ENCODE results near the gene FAM170B. TPM values are rescaled to one million over a fixed set of nuclear protein-coding genes. Genes with fewer than 3 reads are reported as not detected.

The FAM170B gene
- total RNA-seq, 1 donor from 2014 or later: not detected

GRCh38 chr10:49153115-49153514 lies 19.3 kb upstream of the FAM170B start:
- Histone ChIP-seq H3K27ac (ENCODE audit: low read depth, low read length) (no peak overlapping the region), H3K4me3 (ENCODE audit: low read length in 3 of 3) (no peak overlapping the region), H3K9ac (ENCODE audit: low read depth in 1 of 3, low read length in 3 of 3) (no peak overlapping the region), H3K4me1 (ENCODE audit: control insufficient read depth in 3 of 3, insufficient read depth in 3 of 3, low read length in 3 of 3) (peaks cover 3 to 6% (median 6%) of the 10 kb centered on the region in 3 donors), H3K9me3 (ENCODE audit: control insufficient read depth in 3 of 3, low read length in 3 of 3) (peaks cover 0 to 2% (median 0%) of the 10 kb centered on the region in 3 donors), H3K27me3 (ENCODE audit: control insufficient read depth in 3 of 3, insufficient read depth in 3 of 3, low read length in 3 of 3) (no peaks in the 10 kb centered on the region), H3K36me3 (ENCODE audit: control insufficient read depth in 3 of 3, insufficient read depth in 3 of 3, low read length in 3 of 3) (peaks cover 0 to 5% (median 0%) of the 10 kb centered on the region in 3 donors)

- peaks cover 0 to 5% (median 0%) of the 10 kb centered on the region in 3 donors for H3K36me3 ChIP-seq (ENCODE audit: control insufficient read depth in 3 of 3, insufficient read depth in 3 of 3, low read length in 3 of 3)
- peaks cover 0 to 2% (median 0%) of the 10 kb centered on the region in 3 donors for H3K9me3 ChIP-seq (ENCODE audit: control insufficient read depth in 3 of 3, low read length in 3 of 3)
- H3K9ac ChIP-seq (ENCODE audit: low read depth in 1 of 3, low read length in 3 of 3): no peak overlapping the region
- H3K4me3 ChIP-seq (ENCODE audit: low read length in 3 of 3): no peak overlapping the region
- no peak overlapping the region for H3K27ac ChIP-seq (ENCODE audit: low read depth, low read length)
- H3K27me3 ChIP-seq (ENCODE audit: control insufficient read depth in 3 of 3, insufficient read depth in 3 of 3, low read length in 3 of 3): no peaks in the 10 kb centered on the region
- peaks cover 3 to 6% (median 6%) of the 10 kb centered on the region in 3 donors for H3K4me1 ChIP-seq (ENCODE audit: control insufficient read depth in 3 of 3, insufficient read depth in 3 of 3, low read length in 3 of 3)
Measured at GRCh38 chr10:49152663-49153062, 18.8 kb upstream of the FAM170B start.

DNA sequence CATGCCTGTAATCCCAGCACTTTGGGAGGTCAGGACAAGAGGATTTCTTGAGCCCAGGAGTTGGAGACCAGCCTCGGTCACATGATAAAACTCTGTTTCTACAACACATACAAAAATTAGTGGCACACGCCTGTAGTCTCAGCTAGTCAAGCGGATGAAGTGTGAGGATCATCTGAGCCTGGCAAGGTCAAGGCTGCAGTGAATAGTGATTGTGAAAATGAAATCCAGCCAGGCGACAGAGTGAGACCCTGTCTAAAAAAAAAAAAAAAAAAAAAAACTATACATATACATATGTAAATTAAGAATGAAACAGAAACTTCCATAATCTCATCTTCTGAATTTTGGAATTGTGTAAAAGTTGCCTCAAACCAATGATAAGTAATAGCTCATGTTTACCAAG lies 18.2 kb upstream of the FAM170B start:
- peaks cover 3 to 6% (median 6%) of the 10 kb centered on the region in 3 donors for H3K4me1 ChIP-seq (ENCODE audit: control insufficient read depth in 3 of 3, insufficient read depth in 3 of 3, low read length in 3 of 3)
- H3K36me3 ChIP-seq (ENCODE audit: control insufficient read depth in 3 of 3, insufficient read depth in 3 of 3, low read length in 3 of 3): peaks cover 0 to under 1% (median 0%) of the 10 kb centered on the region in 3 donors
- H3K27me3 ChIP-seq (ENCODE audit: control insufficient read depth in 3 of 3, insufficient read depth in 3 of 3, low read length in 3 of 3): no peaks in the 10 kb centered on the region
- H3K4me3 ChIP-seq (ENCODE audit: low read length in 3 of 3): no peak overlapping the region
- no peak overlapping the region for H3K9ac ChIP-seq (ENCODE audit: low read depth in 1 of 3, low read length in 3 of 3)
- no peak overlapping the region for H3K27ac ChIP-seq (ENCODE audit: low read depth, low read length)
- H3K9me3 ChIP-seq (ENCODE audit: control insufficient read depth in 3 of 3, low read length in 3 of 3): peaks cover 0 to 3% (median 2%) of the 10 kb centered on the region in 3 donors

- Histone ChIP-seq H3K4me3 (ENCODE audit: low read length in 3 of 3) (no peak overlapping the region), H3K9ac (ENCODE audit: low read depth in 1 of 3, low read length in 3 of 3) (no peak overlapping the region), H3K9me3 (ENCODE audit: control insufficient read depth in 3 of 3, low read length in 3 of 3) (peaks cover 0 to 3% (median 2%) of the 10 kb centered on the region in 3 donors), H3K4me1 (ENCODE audit: control insufficient read depth in 3 of 3, insufficient read depth in 3 of 3, low read length in 3 of 3) (peaks cover 3 to 6% (median 6%) of the 10 kb centered on the region in 3 donors), H3K36me3 (ENCODE audit: control insufficient read depth in 3 of 3, insufficient read depth in 3 of 3, low read length in 3 of 3) (no peaks in the 10 kb centered on the region), H3K27me3 (ENCODE audit: control insufficient read depth in 3 of 3, insufficient read depth in 3 of 3, low read length in 3 of 3) (no peaks in the 10 kb centered on the region), H3K27ac (ENCODE audit: low read depth, low read length) (no peak overlapping the region)
Measured at GRCh38 chr10:49151481-49151880, 17.7 kb upstream of the FAM170B start.

GRCh38 chr10:49151025-49151445 lies 17.2 kb upstream of the FAM170B start:
- H3K27me3 ChIP-seq (ENCODE audit: control insufficient read depth in 3 of 3, insufficient read depth in 3 of 3, low read length in 3 of 3): no peaks in the 10 kb centered on the region
- no peaks in the 10 kb centered on the region for H3K36me3 ChIP-seq (ENCODE audit: control insufficient read depth in 3 of 3, insufficient read depth in 3 of 3, low read length in 3 of 3)
- H3K4me3 ChIP-seq (ENCODE audit: low read length in 3 of 3): no peak overlapping the region
- no peak overlapping the region for H3K27ac ChIP-seq (ENCODE audit: low read depth, low read length)
- no peak overlapping the region for H3K9ac ChIP-seq (ENCODE audit: low read depth in 1 of 3, low read length in 3 of 3)
- H3K9me3 ChIP-seq (ENCODE audit: control insufficient read depth in 3 of 3, low read length in 3 of 3): peaks cover 0 to 3% (median 2%) of the 10 kb centered on the region in 3 donors
- H3K4me1 ChIP-seq (ENCODE audit: control insufficient read depth in 3 of 3, insufficient read depth in 3 of 3, low read length in 3 of 3): peaks cover 3 to 6% (median 6%) of the 10 kb centered on the region in 3 donors

GRCh38 chr10:49150426-49150825 lies 16.6 kb upstream of the FAM170B start:
- Histone ChIP-seq H3K36me3 (ENCODE audit: control insufficient read depth in 3 of 3, insufficient read depth in 3 of 3, low read length in 3 of 3) (no peaks in the 10 kb centered on the region), H3K9ac (ENCODE audit: low read depth in 1 of 3, low read length in 3 of 3) (no peak overlapping the region), H3K4me1 (ENCODE audit: control insufficient read depth in 3 of 3, insufficient read depth in 3 of 3, low read length in 3 of 3) (peaks cover 3 to 6% (median 6%) of the 10 kb centered on the region in 3 donors), H3K4me3 (ENCODE audit: low read length in 3 of 3) (no peak overlapping the region), H3K27ac (ENCODE audit: low read depth, low read length) (no peak overlapping the region), H3K27me3 (ENCODE audit: control insufficient read depth in 3 of 3, insufficient read depth in 3 of 3, low read length in 3 of 3) (no peaks in the 10 kb centered on the region), H3K9me3 (ENCODE audit: control insufficient read depth in 3 of 3, low read length in 3 of 3) (peaks cover 0 to 3% (median 2%) of the 10 kb centered on the region in 3 donors)

- Histone ChIP-seq H3K27ac (ENCODE audit: low read depth, low read length) (no peak overlapping the region), H3K27me3 (ENCODE audit: control insufficient read depth in 3 of 3, insufficient read depth in 3 of 3, low read length in 3 of 3) (no peaks in the 10 kb centered on the region), H3K36me3 (ENCODE audit: control insufficient read depth in 3 of 3, insufficient read depth in 3 of 3, low read length in 3 of 3) (no peaks in the 10 kb centered on the region), H3K4me1 (ENCODE audit: control insufficient read depth in 3 of 3, insufficient read depth in 3 of 3, low read length in 3 of 3) (peaks cover 3 to 6% (median 6%) of the 10 kb centered on the region in 3 donors), H3K4me3 (ENCODE audit: low read length in 3 of 3) (no peak overlapping the region), H3K9ac (ENCODE audit: low read depth in 1 of 3, low read length in 3 of 3) (no peak overlapping the region), H3K9me3 (ENCODE audit: control insufficient read depth in 3 of 3, low read length in 3 of 3) (peaks cover 0 to 3% (median 2%) of the 10 kb centered on the region in 3 donors)
Measured at GRCh38 chr10:49149881-49150280, 16.1 kb upstream of the FAM170B start.

DNA sequence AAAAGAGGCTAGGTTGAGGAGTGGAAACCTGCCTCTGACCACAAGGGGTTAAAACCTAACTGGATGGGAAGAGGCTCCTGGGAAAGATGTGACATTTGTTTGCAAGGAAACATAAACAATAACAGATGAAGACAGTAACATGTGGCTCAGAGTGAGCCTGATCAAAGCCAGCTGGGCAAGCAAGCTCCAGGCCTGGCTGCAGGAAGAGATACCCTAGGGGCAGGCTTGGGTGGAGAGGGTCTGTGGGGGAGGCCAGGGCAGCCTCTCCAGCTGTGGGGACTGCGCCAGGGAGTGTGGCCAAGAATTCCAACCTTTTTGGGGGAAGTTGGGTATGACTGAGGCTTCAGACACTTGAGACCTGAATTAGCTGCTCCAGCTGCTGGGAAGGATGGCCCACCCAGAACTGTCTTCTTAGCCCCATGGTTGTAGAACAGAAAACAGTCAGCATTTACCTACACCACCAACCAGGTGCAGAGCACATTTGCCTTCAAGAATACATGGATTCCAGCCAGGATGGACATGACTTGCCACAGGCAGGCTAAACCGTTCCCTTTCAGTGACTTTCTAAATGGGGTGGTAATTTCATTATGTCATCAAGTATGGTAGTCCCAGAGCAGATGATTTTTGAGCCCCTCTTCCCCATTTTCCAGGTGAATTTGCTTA lies 10.4 kb upstream of the FAM170B start:
- Histone ChIP-seq H3K9ac (ENCODE audit: low read depth in 1 of 3, low read length in 3 of 3) (no peak overlapping the region), H3K9me3 (ENCODE audit: control insufficient read depth in 3 of 3, low read length in 3 of 3) (peaks cover 0 to 3% (median 2%) of the 10 kb centered on the region in 3 donors), H3K4me3 (ENCODE audit: low read length in 3 of 3) (no peak overlapping the region), H3K4me1 (ENCODE audit: control insufficient read depth in 3 of 3, insufficient read depth in 3 of 3, low read length in 3 of 3) (peaks cover 14 to 15% (median 15%) of the 10 kb centered on the region in 3 donors), H3K27me3 (ENCODE audit: control insufficient read depth in 3 of 3, insufficient read depth in 3 of 3, low read length in 3 of 3) (no peaks in the 10 kb centered on the region), H3K36me3 (ENCODE audit: control insufficient read depth in 3 of 3, insufficient read depth in 3 of 3, low read length in 3 of 3) (no peaks in the 10 kb centered on the region), H3K27ac (ENCODE audit: low read depth, low read length) (no peak overlapping the region)

GRCh38 chr10:49143249-49143648 lies 9.4 kb upstream of the FAM170B start:
- Histone ChIP-seq H3K27me3 (ENCODE audit: control insufficient read depth in 3 of 3, insufficient read depth in 3 of 3, low read length in 3 of 3) (no peaks in the 10 kb centered on the region), H3K36me3 (ENCODE audit: control insufficient read depth in 3 of 3, insufficient read depth in 3 of 3, low read length in 3 of 3) (no peaks in the 10 kb centered on the region), H3K9me3 (ENCODE audit: control insufficient read depth in 3 of 3, low read length in 3 of 3) (peaks cover 0 to 3% (median 1%) of the 10 kb centered on the region in 3 donors), H3K4me3 (ENCODE audit: low read length in 3 of 3) (no peak overlapping the region), H3K9ac (ENCODE audit: low read depth in 1 of 3, low read length in 3 of 3) (no peak overlapping the region), H3K27ac (ENCODE audit: low read depth, low read length) (no peak overlapping the region), H3K4me1 (ENCODE audit: control insufficient read depth in 3 of 3, insufficient read depth in 3 of 3, low read length in 3 of 3) (peaks cover 18 to 21% (median 19%) of the 10 kb centered on the region in 3 donors)

DNA sequence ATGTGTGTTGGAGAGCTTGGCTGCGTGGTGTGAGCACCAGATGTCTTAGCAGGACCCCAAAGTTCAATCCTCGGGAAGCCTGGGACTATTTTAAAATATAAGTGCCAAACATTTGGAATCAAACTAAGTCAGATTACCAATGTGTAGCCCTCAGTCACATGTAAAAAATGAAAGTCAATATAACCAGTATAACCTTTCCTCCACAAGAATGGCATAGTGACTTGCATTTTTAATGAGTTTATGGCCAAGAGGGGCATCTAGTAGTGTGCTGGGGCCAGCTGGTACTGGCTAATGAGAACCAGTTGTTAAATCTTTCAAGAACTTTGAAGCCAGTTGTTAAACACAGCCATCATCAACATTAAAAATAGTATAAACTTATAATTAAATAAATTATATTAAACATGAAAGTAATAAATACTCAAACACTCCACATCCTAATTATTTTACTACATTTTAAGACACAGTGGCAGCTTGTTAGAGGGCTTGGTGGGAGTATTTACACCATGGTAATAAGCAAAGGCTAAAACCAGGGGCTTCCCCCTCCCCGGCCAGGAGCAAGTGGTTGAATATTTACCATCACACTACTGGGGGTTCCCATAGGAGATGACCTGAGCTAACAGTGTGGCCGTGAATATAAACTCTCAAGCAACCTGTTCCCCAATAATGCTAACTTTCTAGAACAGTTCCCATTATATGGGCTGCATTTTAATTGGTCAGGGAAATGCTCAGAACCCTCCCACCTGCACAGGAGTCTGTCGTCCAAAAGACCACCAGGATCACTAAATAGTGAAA lies 7.9 kb upstream of the FAM170B start:
- no peaks in the 10 kb centered on the region for H3K27me3 ChIP-seq (ENCODE audit: control insufficient read depth in 3 of 3, insufficient read depth in 3 of 3, low read length in 3 of 3)
- H3K9ac ChIP-seq (ENCODE audit: low read depth in 1 of 3, low read length in 3 of 3): no peak overlapping the region
- no peak overlapping the region for H3K4me3 ChIP-seq (ENCODE audit: low read length in 3 of 3)
- H3K36me3 ChIP-seq (ENCODE audit: control insufficient read depth in 3 of 3, insufficient read depth in 3 of 3, low read length in 3 of 3): no peaks in the 10 kb centered on the region
- H3K9me3 ChIP-seq (ENCODE audit: control insufficient read depth in 3 of 3, low read length in 3 of 3): no peaks in the 10 kb centered on the region
- H3K4me1 ChIP-seq (ENCODE audit: control insufficient read depth in 3 of 3, insufficient read depth in 3 of 3, low read length in 3 of 3): peaks cover 18 to 21% (median 19%) of the 10 kb centered on the region in 3 donors
- H3K27ac ChIP-seq (ENCODE audit: low read depth, low read length): no peak overlapping the region
